RWPE2 (cell line): Measurements from ENCODE around the gene EID1.
"Not testable (repeated sequence)": the region's sequence is repeated elsewhere in the genome, so short reads cannot be mapped to it uniquely, and the experiment has no call there.

Experiments used
- ATAC-seq: fragments of 200-7000 bp; cut with Tn5 transposase; 3 replicates; pipeline ENCODE4 v1.9.1; 2021; ENCODE audit warnings: low read depth
- DNase-seq: peaks from one replicate; pipeline ENCODE4 v3.0.0-alpha.2; 2020; ENCODE audit warnings: low spot score
- H3K27ac ChIP-seq: fragments of 450-650 bp; 2 replicates; pipeline ENCODE4 v1.5.1; 2017; ENCODE audit warnings: mild to moderate bottlenecking; ENCODE audit not compliant: poor library complexity, severe bottlenecking
- H3K27me3 ChIP-seq: fragments of 250-450 bp; sonication (Bioruptor Pico); 2 replicates; pipeline ENCODE4 v1.5.1; 2021; ENCODE audit warnings: mild to moderate bottlenecking, moderate library complexity; ENCODE audit not compliant: insufficient read depth, poor library complexity, severe bottlenecking
- H3K36me3 ChIP-seq: fragments of 250-450 bp; sonication (Bioruptor Pico); 2 replicates; pipeline ENCODE4 v1.5.1; 2020; ENCODE audit warnings: low read depth, mild to moderate bottlenecking, moderate library complexity
- H3K4me1 ChIP-seq: fragments of 250-450 bp; sonication (Bioruptor Pico); 2 replicates; pipeline ENCODE4 v1.5.1; 2021; ENCODE audit warnings: mild to moderate bottlenecking, moderate library complexity; ENCODE audit not compliant: insufficient read depth, poor library complexity, severe bottlenecking
- H3K4me3 ChIP-seq: fragments of 250-450 bp; sonication (Bioruptor Pico); 2 replicates; pipeline ENCODE4 v1.5.1; 2021; ENCODE audit warnings: mild to moderate bottlenecking, moderate library complexity; ENCODE audit not compliant: severe bottlenecking
- H3K9me3 ChIP-seq: fragments of 250-450 bp; sonication (Bioruptor Pico); 2 replicates; pipeline ENCODE4 v1.5.1; 2021; ENCODE audit warnings: mild to moderate bottlenecking, moderate library complexity; ENCODE audit not compliant: severe bottlenecking
- TF ChIP-seq, protein P1 (sequence below): fragments of 450-650 bp; IDR thresholded peaks from one replicate; pipeline ENCODE4 v1.5.1; 2017; ENCODE audit warnings: mild to moderate bottlenecking, moderate library complexity; ENCODE audit not compliant: poor library complexity, severe bottlenecking

Gene EID1

GRCh38 chr15:48851956-48852355 is 26.0 kb upstream of the EID1 start:
- Histone ChIP-seq H3K4me1 (no peaks in the 10 kb centered on the region), H3K4me3 (no peak overlapping the region), H3K36me3 (no peaks in the 10 kb centered on the region), H3K9me3 (no peaks in the 10 kb centered on the region), H3K27me3 (no peaks in the 10 kb centered on the region), H3K27ac (no peak overlapping the region)
- no peak for DNase-seq
- no peak for ATAC-seq
- TF ChIP-seq, protein P1, sequence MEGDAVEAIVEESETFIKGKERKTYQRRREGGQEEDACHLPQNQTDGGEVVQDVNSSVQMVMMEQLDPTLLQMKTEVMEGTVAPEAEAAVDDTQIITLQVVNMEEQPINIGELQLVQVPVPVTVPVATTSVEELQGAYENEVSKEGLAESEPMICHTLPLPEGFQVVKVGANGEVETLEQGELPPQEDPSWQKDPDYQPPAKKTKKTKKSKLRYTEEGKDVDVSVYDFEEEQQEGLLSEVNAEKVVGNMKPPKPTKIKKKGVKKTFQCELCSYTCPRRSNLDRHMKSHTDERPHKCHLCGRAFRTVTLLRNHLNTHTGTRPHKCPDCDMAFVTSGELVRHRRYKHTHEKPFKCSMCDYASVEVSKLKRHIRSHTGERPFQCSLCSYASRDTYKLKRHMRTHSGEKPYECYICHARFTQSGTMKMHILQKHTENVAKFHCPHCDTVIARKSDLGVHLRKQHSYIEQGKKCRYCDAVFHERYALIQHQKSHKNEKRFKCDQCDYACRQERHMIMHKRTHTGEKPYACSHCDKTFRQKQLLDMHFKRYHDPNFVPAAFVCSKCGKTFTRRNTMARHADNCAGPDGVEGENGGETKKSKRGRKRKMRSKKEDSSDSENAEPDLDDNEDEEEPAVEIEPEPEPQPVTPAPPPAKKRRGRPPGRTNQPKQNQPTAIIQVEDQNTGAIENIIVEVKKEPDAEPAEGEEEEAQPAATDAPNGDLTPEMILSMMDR = no peak

DNA sequence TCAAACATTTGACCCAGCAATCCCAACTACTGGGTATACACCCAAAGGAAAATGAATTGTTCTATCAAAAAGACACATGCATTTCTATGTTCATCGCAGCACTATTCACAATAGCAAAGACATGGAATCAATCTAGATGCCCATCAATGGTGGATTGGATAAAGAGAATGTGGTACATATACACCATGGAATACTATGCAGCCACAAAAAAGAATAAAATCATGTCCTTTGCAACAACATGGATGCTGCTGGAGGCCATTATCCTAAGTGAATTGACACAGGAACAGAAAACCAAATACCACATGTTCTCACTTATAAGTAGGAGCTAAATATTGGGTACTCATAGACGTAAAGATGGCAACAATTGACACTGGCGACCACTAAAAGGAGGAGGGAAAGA is 23.5 kb upstream of the EID1 start:
- not testable (repeated sequence) for H3K4me1 ChIP-seq, H3K27me3 ChIP-seq, H3K4me3 ChIP-seq, H3K27ac ChIP-seq, H3K36me3 ChIP-seq, H3K9me3 ChIP-seq, DNase-seq, ATAC-seq

DNA sequence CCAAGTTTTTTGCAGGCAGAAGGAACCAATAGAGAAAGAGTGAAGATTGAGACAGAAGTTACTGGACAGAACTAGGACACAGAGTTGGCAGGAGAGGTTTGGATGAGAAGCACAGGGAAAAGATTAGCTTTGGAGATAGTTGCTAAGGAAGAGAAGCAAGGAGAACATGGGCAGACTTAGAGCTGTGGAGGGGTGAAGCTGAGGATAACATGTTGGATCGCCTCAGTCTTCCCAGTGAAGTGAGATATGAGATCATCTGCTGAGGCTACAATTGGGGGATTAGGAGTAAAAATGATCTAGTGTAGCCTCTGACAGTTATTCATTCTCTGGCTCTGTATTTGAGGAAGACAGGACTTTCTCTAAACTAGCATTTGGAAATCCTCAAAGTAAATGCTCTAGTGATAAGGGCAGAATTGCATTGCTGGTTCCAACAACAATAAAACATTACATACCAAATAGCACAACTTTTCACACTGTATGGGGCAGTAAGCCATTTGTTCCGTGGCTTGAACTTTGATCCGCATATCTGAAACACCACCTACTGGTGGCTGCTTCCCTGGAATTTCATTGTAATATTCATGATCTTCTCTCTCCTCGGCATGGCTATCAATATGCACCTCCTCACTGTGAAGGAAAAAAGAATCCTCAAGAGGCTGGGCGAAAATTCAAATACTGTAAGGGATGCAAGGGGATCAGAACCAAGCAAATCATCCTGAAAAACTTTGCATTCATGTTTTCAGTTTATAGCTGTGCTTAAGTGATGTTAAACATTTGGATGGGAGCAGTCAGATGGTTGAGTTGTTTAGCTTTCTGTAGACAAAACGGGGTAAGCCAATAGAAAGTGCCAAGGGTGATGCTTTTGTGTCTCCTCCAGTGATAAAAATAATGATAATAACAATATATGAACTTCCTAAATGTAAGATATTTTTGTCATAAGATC is 22.2 kb upstream of the EID1 start:
- H3K27me3 ChIP-seq = no peaks in the 10 kb centered on the region
- H3K9me3 ChIP-seq = no peaks in the 10 kb centered on the region
- no peaks in the 10 kb centered on the region for H3K36me3 ChIP-seq
- no peak overlapping the region for H3K4me3 ChIP-seq
- peak; percentile 87 for ATAC-seq
- TF ChIP-seq, protein P1 = peak; percentile 94
- DNase-seq = no peak
- no peaks in the 10 kb centered on the region for H3K4me1 ChIP-seq
- H3K27ac ChIP-seq = no peak overlapping the region

DNA sequence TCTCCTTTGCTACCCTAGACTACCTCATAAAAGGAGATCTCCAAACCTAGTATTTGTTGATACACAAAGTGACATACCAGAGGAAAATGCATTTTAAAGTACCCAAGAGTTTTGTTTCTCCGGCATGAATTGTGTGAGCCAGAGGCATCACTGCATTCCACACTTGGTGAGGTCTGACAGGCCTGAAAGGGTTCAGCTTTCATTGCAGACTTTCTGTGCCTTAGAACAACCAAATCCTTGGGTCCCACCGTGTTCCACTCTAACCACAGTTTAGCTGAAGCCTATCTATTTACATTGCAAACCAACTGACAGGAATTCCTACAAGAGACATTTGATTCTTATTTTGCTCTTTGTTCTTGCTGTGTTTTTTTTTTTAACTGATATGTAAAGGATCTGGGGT is 21.0 kb upstream of the EID1 start:
- H3K36me3 ChIP-seq = no peaks in the 10 kb centered on the region
- H3K9me3 ChIP-seq = no peaks in the 10 kb centered on the region
- H3K4me1 ChIP-seq = no peaks in the 10 kb centered on the region
- ATAC-seq (no peak), DNase-seq (no peak)
- H3K4me3 ChIP-seq = no peak overlapping the region
- no peak overlapping the region for H3K27ac ChIP-seq
- no peaks in the 10 kb centered on the region for H3K27me3 ChIP-seq
- TF ChIP-seq, protein P1 = no peak

GRCh38 chr15:48858401-48858800 is 19.5 kb upstream of the EID1 start:
- H3K4me1 ChIP-seq = no peaks in the 10 kb centered on the region
- no peak for DNase-seq
- H3K27ac ChIP-seq = no peak overlapping the region

More at GRCh38 chr15:48858401-48858800, 19.5 kb upstream of the EID1 start:
- H3K36me3 ChIP-seq = no peaks in the 10 kb centered on the region
- TF ChIP-seq, protein P1 = no peak
- no peak overlapping the region for H3K4me3 ChIP-seq
- no peaks in the 10 kb centered on the region for H3K27me3 ChIP-seq
- ATAC-seq = 0 out of 3 replicates have a peak, but pooled peaks have one; percentile 36
- no peaks in the 10 kb centered on the region for H3K9me3 ChIP-seq
